GM21723 (cell line): ENCODE data around the gene ANGEL2.
"Not testable (repeated sequence)": the region's sequence is repeated elsewhere in the genome, so short reads cannot be mapped to it uniquely, and the experiment has no call there.

ENCODE experiments used
- ATAC-seq: cut with Tn5 transposase; IDR thresholded peaks from one replicate; pipeline ENCODE4 v1.9.1; 2021; ENCODE audit warnings: mild to moderate bottlenecking, moderate library complexity; ENCODE audit not compliant: unreplicated experiment

Gene ANGEL2, protein sequence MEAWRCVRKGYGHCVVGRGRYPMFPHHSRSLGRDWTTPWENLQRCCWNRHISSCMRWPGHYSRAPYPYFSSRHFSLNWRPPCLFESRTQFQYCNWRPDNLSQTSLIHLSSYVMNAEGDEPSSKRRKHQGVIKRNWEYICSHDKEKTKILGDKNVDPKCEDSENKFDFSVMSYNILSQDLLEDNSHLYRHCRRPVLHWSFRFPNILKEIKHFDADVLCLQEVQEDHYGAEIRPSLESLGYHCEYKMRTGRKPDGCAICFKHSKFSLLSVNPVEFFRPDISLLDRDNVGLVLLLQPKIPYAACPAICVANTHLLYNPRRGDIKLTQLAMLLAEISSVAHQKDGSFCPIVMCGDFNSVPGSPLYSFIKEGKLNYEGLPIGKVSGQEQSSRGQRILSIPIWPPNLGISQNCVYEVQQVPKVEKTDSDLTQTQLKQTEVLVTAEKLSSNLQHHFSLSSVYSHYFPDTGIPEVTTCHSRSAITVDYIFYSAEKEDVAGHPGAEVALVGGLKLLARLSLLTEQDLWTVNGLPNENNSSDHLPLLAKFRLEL

GRCh38 chr1:213015099-213016050 lies at the start of gene ANGEL2:
ANGEL2 (minus strand) TSS chr1:213015867; CDS start chr1:213015671, 196 bp downstream.
- ATAC-seq = peak; percentile 94

- no peak for ATAC-seq
Observed at GRCh38 chr1:213061263-213061662, 45.6 kb upstream of the ANGEL2 start.

DNA sequence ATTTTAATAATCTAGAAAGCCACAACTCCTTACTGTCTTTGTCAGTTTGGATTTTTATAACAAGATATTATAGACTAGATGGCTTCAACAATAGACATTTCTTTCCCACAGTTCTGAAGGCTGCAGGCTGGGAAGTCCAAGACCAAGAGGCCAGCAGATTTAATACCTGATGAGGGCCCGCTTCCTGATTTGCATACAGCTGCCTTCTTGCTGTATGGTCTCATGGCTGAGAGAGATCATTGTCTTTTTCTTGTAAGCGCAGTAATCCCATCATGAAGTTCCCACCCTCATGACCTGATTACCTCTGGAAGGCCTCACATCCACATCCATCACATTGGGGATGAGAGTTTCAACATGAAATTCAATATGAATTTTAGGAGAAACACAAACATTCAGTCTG lies 45.2 kb upstream of the ANGEL2 start:
- no peak for ATAC-seq

- no peak for ATAC-seq
Observed at GRCh38 chr1:213057264-213058059, 41.8 kb upstream of the ANGEL2 start.

GRCh38 chr1:213055767-213056166 lies 40.1 kb upstream of the ANGEL2 start:
- no peak for ATAC-seq

DNA sequence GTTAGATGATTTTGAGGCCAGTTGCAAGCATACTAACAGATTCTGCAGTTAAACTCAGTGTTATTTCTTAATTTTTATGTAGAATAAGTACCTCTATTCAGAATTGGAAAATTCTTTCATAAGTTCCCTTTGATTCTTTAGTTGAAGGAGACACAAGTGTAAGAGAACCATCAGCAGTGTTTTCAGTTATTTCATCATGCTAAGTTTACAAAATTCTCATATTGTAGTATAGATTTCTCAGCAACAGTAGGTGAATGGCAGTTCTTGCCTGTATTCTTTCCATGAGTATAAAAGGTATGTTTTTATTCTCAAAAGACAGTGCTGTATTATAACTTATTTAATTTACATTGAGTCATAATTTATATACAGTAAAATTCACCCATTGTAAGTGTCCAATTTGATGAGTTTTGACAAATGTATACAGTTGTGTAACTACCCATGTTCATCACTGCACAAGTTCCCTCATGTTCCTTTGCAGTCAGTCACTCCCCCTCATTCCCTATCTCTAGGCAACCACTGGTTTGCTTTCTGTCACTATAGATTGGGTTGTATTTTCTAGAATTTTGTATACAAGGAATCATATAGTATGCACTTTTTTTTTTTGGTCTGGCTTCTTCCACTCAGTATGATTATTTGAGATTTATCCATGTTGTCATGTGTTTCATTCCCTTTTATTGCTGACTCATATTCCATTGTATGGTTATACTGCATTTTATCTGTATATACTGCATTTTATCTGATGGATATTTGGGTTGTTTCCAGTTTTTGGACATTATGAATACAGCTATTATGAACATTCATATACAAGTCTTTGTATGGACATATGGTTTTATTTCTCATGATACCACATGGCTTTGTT lies 39.3 kb upstream of the ANGEL2 start:
- ATAC-seq = no peak

DNA sequence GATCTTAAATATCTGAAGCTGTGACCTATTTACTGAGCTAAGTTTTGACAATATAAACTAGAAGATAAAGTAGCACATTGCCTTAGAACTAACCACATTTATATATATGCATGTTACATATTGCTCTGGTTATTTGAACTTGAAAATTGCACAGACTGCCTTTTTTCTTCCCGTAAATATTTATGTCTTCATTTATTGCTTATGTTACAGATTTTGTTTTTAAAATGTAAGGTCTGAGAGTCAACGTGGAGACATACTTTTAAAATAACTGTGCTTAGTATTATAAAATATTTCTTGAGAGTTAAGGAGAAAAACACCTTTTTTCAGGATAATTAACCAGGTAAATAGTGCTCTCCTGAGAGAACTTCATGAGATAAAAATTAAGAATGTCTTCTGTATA lies 38.5 kb upstream of the ANGEL2 start:
- no peak for ATAC-seq

GRCh38 chr1:213053455-213053854 lies 37.8 kb upstream of the ANGEL2 start:
- no peak for ATAC-seq

GRCh38 chr1:213051881-213052202 lies 36.2 kb upstream of the ANGEL2 start:
- no peak for ATAC-seq

GRCh38 chr1:213051127-213051880 lies 35.6 kb upstream of the ANGEL2 start, which contains the start of gene RPS6KC1:
RPS6KC1 (plus strand) TSS chr1:213051241; CDS start chr1:213051405, 164 bp downstream.
- ATAC-seq = peak; percentile 99

GRCh38 chr1:213050745-213051126 lies 35.1 kb upstream of the ANGEL2 start:
- ATAC-seq = peak; percentile 29

DNA sequence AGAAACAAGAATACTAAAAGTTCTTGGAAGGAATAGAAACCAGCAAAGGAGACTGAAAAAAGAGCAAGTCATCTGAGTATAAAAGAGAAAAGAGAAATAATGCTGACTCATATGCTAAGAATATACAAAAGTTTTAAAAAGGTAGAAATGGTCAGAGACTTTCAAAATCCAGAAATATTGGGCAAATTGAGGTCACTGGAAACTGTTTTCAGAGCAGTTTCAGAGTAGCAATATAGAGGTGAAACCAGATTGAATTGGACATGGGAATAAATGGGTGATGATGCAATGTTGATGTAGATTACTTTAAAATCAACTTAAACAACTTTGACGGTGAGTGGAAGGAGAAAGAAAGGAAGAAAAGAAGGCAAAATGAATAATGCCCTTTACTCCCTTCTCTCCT lies 33.6 kb upstream of the ANGEL2 start:
- no peak for ATAC-seq

- not testable (repeated sequence) for ATAC-seq
Observed at GRCh38 chr1:213045321-213046226, 29.9 kb upstream of the ANGEL2 start.

DNA sequence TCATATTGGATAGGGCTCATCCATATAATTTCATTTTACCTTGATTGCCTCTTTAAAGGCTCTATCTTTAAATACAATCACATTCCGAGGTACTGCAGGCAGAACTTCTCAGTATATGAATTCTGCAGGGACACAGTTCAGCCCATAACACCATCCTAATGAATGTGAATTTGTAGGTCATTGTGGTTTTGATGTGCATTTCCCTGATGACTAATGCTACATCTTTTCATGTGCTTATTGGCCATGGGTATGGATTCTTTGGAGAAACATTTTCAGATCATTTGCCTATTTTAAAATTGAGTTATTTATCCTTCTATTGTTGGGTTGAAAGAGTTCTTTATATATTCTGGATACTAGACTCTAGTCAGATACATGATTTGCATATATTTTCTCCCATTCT lies 25.8 kb upstream of the ANGEL2 start:
- ATAC-seq = no peak

DNA sequence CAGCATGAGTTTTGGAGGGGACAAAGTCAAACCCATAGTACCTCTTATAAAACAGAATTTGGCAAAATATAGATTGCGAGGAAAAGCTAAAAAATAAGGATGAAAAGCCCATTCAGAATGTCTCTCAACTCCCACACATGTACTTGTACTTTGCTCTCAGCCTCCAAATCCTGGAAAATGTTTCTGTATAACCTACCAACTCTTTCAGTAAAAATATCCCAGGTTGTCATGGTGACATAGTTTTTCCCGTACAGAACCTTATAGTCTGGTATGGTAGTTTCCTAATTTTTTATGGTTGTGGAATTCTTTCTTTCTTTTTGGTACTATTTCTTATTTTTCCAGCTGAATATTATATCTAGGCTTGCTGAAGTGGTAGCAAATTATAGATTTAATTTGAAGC lies 19.9 kb upstream of the ANGEL2 start:
- no peak for ATAC-seq

DNA sequence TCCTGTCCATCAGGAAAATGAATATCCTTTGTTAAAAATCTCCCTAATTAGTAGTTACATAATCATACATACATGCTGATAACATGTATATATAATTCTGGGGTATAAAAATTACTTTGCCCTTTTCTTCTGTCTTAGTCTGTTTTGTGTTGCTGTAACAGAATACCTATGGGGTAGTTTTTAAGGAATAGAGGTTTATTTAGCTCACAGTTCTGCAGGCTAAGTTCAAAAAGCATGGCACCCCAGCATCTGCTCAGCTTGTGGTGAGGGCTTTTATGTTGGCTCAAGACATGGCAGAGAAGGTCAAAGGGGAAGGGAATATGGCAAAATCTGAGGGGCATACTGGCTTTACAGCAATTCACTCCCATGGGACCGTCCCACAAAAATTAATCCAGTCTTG lies 19.0 kb upstream of the ANGEL2 start:
- no peak for ATAC-seq

DNA sequence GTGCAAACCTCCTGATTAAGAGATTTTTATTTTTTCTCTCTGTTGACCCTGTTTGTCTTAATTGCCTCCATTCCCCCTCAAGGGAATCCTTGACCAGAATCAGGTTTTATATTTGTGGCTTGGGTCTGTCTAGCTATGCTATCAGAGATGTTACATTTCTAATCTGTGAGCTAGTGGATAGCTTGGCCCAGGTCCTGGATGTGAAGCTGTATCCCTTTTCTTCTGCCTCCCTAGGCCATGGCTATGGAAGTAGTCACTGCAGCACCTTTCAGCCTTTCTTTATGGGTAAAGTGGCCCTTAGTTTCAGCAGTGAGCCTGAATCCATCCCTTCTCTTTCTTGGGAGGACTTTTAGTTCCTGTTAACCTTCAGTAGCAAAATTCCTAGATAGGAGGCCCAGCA lies 17.0 kb upstream of the ANGEL2 start:
- no peak for ATAC-seq

GRCh38 chr1:213027024-213027423 lies 11.4 kb upstream of the ANGEL2 start:
- ATAC-seq = not testable (repeated sequence)
